K562 (cell line): ENCODE measurements around the gene PRUNE1. TPM values are rescaled to one million over a fixed set of nuclear protein-coding genes. Genes with fewer than 3 reads are reported as not detected.

Source experiments
- AFF4 ChIP-seq: sonication (generic); formaldehyde crosslinking; IDR thresholded peaks from 2 replicates; pipeline ENCODE4 v1.8.0; 2023; ENCODE audit warnings: mild to moderate bottlenecking, missing genetic modification reagents
- BCOR ChIP-seq: fragments of 450-650 bp; IDR thresholded peaks from 2 replicates; pipeline ENCODE4 v1.6.1; 2016
- FOXJ3 ChIP-seq: sonication (generic); formaldehyde crosslinking; IDR thresholded peaks from 2 replicates; pipeline ENCODE4 v1.4.0; 2020; ENCODE audit warnings: mild to moderate bottlenecking, missing genetic modification reagents
- HNRNPK ChIP-seq: fragments of 200-400 bp; formaldehyde crosslinking; IDR thresholded peaks from one replicate; pipeline ENCODE4 v1.6.1; 2018; ENCODE audit warnings: mild to moderate bottlenecking, low read depth, low read length; ENCODE audit not compliant: poor library complexity, severe bottlenecking
- HOMEZ ChIP-seq: fragments of 250-450 bp; sonication (Bioruptor Pico); IDR thresholded peaks from 2 replicates; pipeline ENCODE4 v1.4.0; 2020; ENCODE audit warnings: mild to moderate bottlenecking, moderate library complexity
- NCOA2 ChIP-seq, 2 experiments: fragments of 450-650 bp; IDR thresholded peaks; 2 replicates each; pipeline ENCODE4 v1.6.1; 2018; ENCODE audit warnings: mild to moderate bottlenecking in 2 of 2, moderate library complexity in 1 of 2; ENCODE audit not compliant: partially characterized antibody in 2 of 2
- POLR2B ChIP-seq: fragments of 450-650 bp; IDR thresholded peaks from 2 replicates; pipeline ENCODE4 v1.6.1; 2018; ENCODE audit warnings: low read depth; ENCODE audit not compliant: partially characterized antibody
- PRPF4 ChIP-seq: fragments of 200-400 bp; formaldehyde crosslinking; IDR thresholded peaks from one replicate; pipeline ENCODE4 v1.6.1; 2017; ENCODE audit warnings: low read length, low read depth, mild to moderate bottlenecking; ENCODE audit not compliant: insufficient read depth, poor library complexity, severe bottlenecking
- RERE ChIP-seq: sonication (generic); formaldehyde crosslinking; IDR thresholded peaks from 2 replicates; pipeline ENCODE4 v1.8.0; 2023; ENCODE audit warnings: missing genetic modification reagents, mild to moderate bottlenecking, borderline replicate concordance
- SMARCA5 ChIP-seq: fragments of 450-650 bp; IDR thresholded peaks from 2 replicates; pipeline ENCODE4 v1.6.1; 2016
- SRSF1 ChIP-seq: fragments of 200-400 bp; formaldehyde crosslinking; IDR thresholded peaks from 2 replicates; pipeline ENCODE4 v1.6.1; 2017; ENCODE audit warnings: mild to moderate bottlenecking, low read depth, low read length, moderate library complexity
- SRSF9 ChIP-seq: fragments of 200-400 bp; formaldehyde crosslinking; IDR thresholded peaks from 2 replicates; pipeline ENCODE4 v1.6.1; 2017; ENCODE audit warnings: low read depth, low read length, borderline replicate concordance
- TCF3 ChIP-seq: sonication (generic); formaldehyde crosslinking; IDR thresholded peaks from 2 replicates; pipeline ENCODE4 v1.4.0; 2020; ENCODE audit warnings: mild to moderate bottlenecking, missing genetic modification reagents
- TRIM24 ChIP-seq, 2 experiments: fragments of 450-650 bp; IDR thresholded peaks; 2 replicates each; pipeline ENCODE4 v1.6.1; 2016
- ZC3H4 ChIP-seq: sonication (generic); formaldehyde crosslinking; IDR thresholded peaks from 2 replicates; pipeline ENCODE4 v1.9.0; 2021; ENCODE audit warnings: missing genetic modification reagents, borderline replicate concordance
- ZFP36 ChIP-seq: fragments of 150-350 bp; IDR thresholded peaks from 2 replicates; pipeline ENCODE4 v1.6.1; 2018; ENCODE audit warnings: low read length, low read depth; ENCODE audit not compliant: partially characterized antibody
- ZNF311 ChIP-seq: fragments of 250-450 bp; sonication (Bioruptor Pico); IDR thresholded peaks from 2 replicates; pipeline ENCODE4 v1.4.0; 2020; ENCODE audit warnings: mild to moderate bottlenecking, moderate library complexity
- ZNF830 ChIP-seq: fragments of 250-450 bp; sonication (Bioruptor Pico); IDR thresholded peaks from 2 replicates; pipeline ENCODE4 v1.5.0; 2021; ENCODE audit warnings: mild to moderate bottlenecking
- polyA plus RNA-seq, 8 experiments: library from polyadenylated mRNA; depleted of rRNA in 4 of 8; stranded (reverse) in 5 of 8; unstranded in 3 of 8; fragments of >200 nt; fragmentation: Nextera tagmentation in 2 of 8; fragmentation: Illumina TruSeq in 1 of 8; extraction: Ambion mirVana in 2 of 8; extraction: Trizol in 1 of 8; gene quantifications; 2 replicates each; pipeline versions ENCODE4 v1.2.1 to v1.2.3, GENCODE V29; 2011 to 2014; ENCODE audit warnings: inconsistent platforms in 1 of 8, missing spikeins in 1 of 8
- total RNA-seq, 7 experiments: library from RNA; depleted of rRNA in 6 of 7; stranded (reverse); fragments of >200 nt in 6 of 7; fragmentation: Illumina TruSeq in 2 of 7; extraction: Trizol in 2 of 7; gene quantifications; 2 replicates each; pipeline versions ENCODE4 v1.2.1 to v1.2.3, GENCODE V29; 2011 to 2021; ENCODE audit warnings: low replicate concordance in 1 of 7

The PRUNE1 gene
- total and polyA plus RNA-seq, 9 of the 15 experiments (the other 6 are each of a cell fraction or from before 2014, with no cell fraction given): 16.7 to 48.3 (median 26.2) TPM

GRCh38 chr1:151001602-151002001 lies 6.6 kb upstream of the PRUNE1 start (continued):
- TF ChIP-seq RERE: no peak
- TF ChIP-seq ZNF311 (CRISPR knock-in tag): no peak
- TF ChIP-seq HNRNPK: no peak
- no peak for TF ChIP-seq AFF4 (CRISPR knock-in tag)
- no peak for TF ChIP-seq BCOR
- TF ChIP-seq ZNF830: no peak
- no peak for TF ChIP-seq SMARCA5
- TF ChIP-seq SRSF9: no peak
- TF ChIP-seq SRSF1: no peak
- no peak for TF ChIP-seq HOMEZ
- no peak for TF ChIP-seq TCF3 (CRISPR knock-in tag)
- no peak for TF ChIP-seq NCOA2 (IDR thresholded peaks at IDR 0.05; ENCODE audit: partially characterized antibody in 2 of 2)
- no peak for TF ChIP-seq PRPF4
- TF ChIP-seq POLR2B: no peak
- TF ChIP-seq ZC3H4 (CRISPR knock-in tag): no peak
- TF ChIP-seq FOXJ3 (CRISPR knock-in tag): no peak
- no peak for TF ChIP-seq ZFP36
- TF ChIP-seq TRIM24 (IDR thresholded peaks at IDR 0.05): no peak
